Mesothelial cell of epicardium (in vitro differentiated cells): ENCODE measurements around the gene LAG3. TPM values are rescaled to one million over a fixed set of nuclear protein-coding genes. Genes with fewer than 3 reads are reported as not detected.

Experiments
- DNase-seq, 2 experiments: peaks; one replicate each; pipeline ENCODE4 v3.0.0; 2021; ENCODE audit warnings: low spot score in 2 of 2; ENCODE audit not compliant: unreplicated experiment in 2 of 2
- H3K27ac Mint-ChIP-seq: 2 replicates; pipeline ENCODE4 v1.8.0; 2021; ENCODE audit warnings: mixed read lengths
- H3K27me3 Mint-ChIP-seq: 2 replicates; pipeline ENCODE4 v1.8.0; 2021; ENCODE audit warnings: low read depth, mixed read lengths
- H3K36me3 Mint-ChIP-seq: 2 replicates; pipeline ENCODE4 v1.8.0; 2021; ENCODE audit warnings: mixed read lengths
- H3K4me1 Mint-ChIP-seq: 2 replicates; pipeline ENCODE4 v1.8.0; 2021; ENCODE audit warnings: mixed read lengths
- H3K4me3 Mint-ChIP-seq: 2 replicates; pipeline ENCODE4 v1.8.0; 2021; ENCODE audit warnings: mild to moderate bottlenecking, moderate library complexity, mixed read lengths
- H3K9me3 Mint-ChIP-seq: 2 replicates; pipeline ENCODE4 v1.8.0; 2021; ENCODE audit warnings: mixed read lengths
- total RNA-seq: library from RNA; stranded (reverse); gene quantifications from 3 replicates; pipeline ENCODE4 v1.2.1, GENCODE V29; 2021
- TF ChIP-seq, protein P1 (sequence below): fragments of 200-600 bp; sonication (generic); IDR thresholded peaks from one replicate; pipeline ENCODE4 v1.5.0; 2021; ENCODE audit warnings: antibody characterized with exemption; ENCODE audit not compliant: unreplicated experiment

Gene LAG3
- total RNA-seq, 1 donor from 2014 or later: 3.8 TPM

DNA sequence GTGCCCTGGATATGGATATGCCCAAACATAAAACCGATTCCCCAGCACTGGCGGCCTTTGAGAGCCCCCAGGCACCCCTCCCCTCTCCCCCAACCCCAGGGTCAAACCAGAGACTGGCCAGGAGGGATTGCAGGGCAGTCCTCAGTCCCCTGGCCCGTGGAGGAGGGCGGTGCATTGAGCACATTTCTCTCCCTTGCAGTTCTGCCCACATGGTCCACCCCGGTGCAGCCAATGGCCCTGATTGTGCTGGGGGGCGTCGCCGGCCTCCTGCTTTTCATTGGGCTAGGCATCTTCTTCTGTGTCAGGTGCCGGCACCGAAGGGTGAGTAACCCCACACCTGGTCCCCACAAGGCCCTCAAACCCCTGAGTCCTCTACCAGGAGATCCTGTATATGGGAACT is 45.9 kb downstream of the LAG3 start:
- no peak overlapping the region for H3K4me3 Mint-ChIP-seq
- no peak for DNase-seq
- H3K27ac Mint-ChIP-seq: peak overlapping the region; percentile 65

DNA sequence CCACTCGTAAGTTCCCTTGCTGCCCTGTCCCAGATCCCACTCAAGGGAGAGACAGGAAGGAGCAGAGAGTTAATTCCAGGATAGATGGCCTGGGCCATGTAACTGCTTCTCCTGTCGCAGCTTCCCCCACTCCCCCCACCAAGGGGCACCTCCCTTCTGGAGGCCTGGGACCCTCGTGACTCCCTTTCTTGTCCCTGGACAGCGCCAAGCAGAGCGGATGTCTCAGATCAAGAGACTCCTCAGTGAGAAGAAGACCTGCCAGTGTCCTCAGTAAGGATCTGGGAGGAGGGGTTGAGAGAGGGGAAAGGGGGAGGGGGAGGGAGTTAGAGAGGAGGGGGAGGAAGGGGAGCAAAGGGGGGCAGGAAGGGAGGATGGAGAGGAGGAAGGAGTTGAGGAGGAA is 46.3 kb downstream of the LAG3 start:
- peaks cover 8% of the 10 kb centered on the region for H3K27me3 Mint-ChIP-seq
- no peaks in the 10 kb centered on the region for H3K9me3 Mint-ChIP-seq
- peaks cover 45% of the 10 kb centered on the region for H3K4me1 Mint-ChIP-seq
- peak overlapping the region; percentile 65 for H3K27ac Mint-ChIP-seq
- no peak overlapping the region for H3K4me3 Mint-ChIP-seq
- TF ChIP-seq, protein P1, sequence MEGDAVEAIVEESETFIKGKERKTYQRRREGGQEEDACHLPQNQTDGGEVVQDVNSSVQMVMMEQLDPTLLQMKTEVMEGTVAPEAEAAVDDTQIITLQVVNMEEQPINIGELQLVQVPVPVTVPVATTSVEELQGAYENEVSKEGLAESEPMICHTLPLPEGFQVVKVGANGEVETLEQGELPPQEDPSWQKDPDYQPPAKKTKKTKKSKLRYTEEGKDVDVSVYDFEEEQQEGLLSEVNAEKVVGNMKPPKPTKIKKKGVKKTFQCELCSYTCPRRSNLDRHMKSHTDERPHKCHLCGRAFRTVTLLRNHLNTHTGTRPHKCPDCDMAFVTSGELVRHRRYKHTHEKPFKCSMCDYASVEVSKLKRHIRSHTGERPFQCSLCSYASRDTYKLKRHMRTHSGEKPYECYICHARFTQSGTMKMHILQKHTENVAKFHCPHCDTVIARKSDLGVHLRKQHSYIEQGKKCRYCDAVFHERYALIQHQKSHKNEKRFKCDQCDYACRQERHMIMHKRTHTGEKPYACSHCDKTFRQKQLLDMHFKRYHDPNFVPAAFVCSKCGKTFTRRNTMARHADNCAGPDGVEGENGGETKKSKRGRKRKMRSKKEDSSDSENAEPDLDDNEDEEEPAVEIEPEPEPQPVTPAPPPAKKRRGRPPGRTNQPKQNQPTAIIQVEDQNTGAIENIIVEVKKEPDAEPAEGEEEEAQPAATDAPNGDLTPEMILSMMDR: no peak
- no peaks in the 10 kb centered on the region for H3K36me3 Mint-ChIP-seq
- DNase-seq: no peak

More for the DNA sequence above, 45.9 kb downstream of the LAG3 start:
- Mint-ChIP-seq H3K9me3 (no peaks in the 10 kb centered on the region), H3K27me3 (peaks cover 8% of the 10 kb centered on the region), H3K4me1 (peaks cover 42% of the 10 kb centered on the region), H3K36me3 (no peaks in the 10 kb centered on the region)
- TF ChIP-seq, protein P1: no peak

- H3K36me3 Mint-ChIP-seq: no peaks in the 10 kb centered on the region
- no peak overlapping the region for H3K4me3 Mint-ChIP-seq
- peak overlapping the region; percentile 61 for H3K27ac Mint-ChIP-seq
- H3K27me3 Mint-ChIP-seq: peaks cover 5% of the 10 kb centered on the region
- no peak for DNase-seq
- H3K4me1 Mint-ChIP-seq: peaks cover 45% of the 10 kb centered on the region
- TF ChIP-seq, protein P1: no peak
- H3K9me3 Mint-ChIP-seq: no peaks in the 10 kb centered on the region
These were observed 47.0 kb downstream of the LAG3 start for GRCh38 chr12:6819106-6820030.

DNA sequence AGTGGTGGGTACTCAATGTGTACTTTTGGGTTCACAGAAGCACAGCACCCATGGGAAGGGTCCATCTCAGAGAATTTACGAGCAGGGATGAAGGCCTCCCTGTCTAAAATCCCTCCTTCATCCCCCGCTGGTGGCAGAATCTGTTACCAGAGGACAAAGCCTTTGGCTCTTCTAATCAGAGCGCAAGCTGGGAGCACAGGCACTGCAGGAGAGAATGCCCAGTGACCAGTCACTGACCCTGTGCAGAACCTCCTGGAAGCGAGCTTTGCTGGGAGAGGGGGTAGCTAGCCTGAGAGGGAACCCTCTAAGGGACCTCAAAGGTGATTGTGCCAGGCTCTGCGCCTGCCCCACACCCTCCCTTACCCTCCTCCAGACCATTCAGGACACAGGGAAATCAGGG is 47.8 kb downstream of the LAG3 start:
- no peak overlapping the region for H3K4me3 Mint-ChIP-seq
- peaks cover 9% of the 10 kb centered on the region for H3K27me3 Mint-ChIP-seq
- H3K36me3 Mint-ChIP-seq: no peaks in the 10 kb centered on the region
- no peak for DNase-seq
- peaks cover 51% of the 10 kb centered on the region for H3K4me1 Mint-ChIP-seq
- no peak overlapping the region for H3K27ac Mint-ChIP-seq
- H3K9me3 Mint-ChIP-seq: no peaks in the 10 kb centered on the region
- TF ChIP-seq, protein P1: no peak

- Mint-ChIP-seq H3K4me1 (peaks cover 54% of the 10 kb centered on the region), H3K27me3 (peaks cover 14% of the 10 kb centered on the region), H3K27ac (peak within 1 kb of the TSS; percentile 89), H3K4me3 (peak within 1 kb of the TSS; percentile 75), H3K9me3 (no peaks in the 10 kb centered on the region), H3K36me3 (no peaks in the 10 kb centered on the region)
- DNase-seq: peak in 1 of 2 experiments; percentile 59
- TF ChIP-seq, protein P1: no peak
These were observed 49.5 kb downstream of the LAG3 start, which contains the start of gene GPR162 for GRCh38 chr12:6821591-6822425. GPR162 (plus strand) TSS chr12:6821821; CDS start chr12:6823899, 2,078 bp downstream.
